Lower leg skin (tissue), 4 donors: Measurements from ENCODE around the gene ESRRB. TPM values are rescaled to one million over a fixed set of nuclear protein-coding genes. Genes with fewer than 3 reads are reported as not detected.

Experiments
- DNase-seq, 2 donors: peaks; one replicate each; pipeline ENCODE4 v3.0.0-alpha.2; 2019; ENCODE audit warnings: low spot score in 2 of 2
- H3K4me3 ChIP-seq: fragments of 200-600 bp; sonication (generic); 2 replicates; pipeline ENCODE4 v1.5.1; 2017; ENCODE audit warnings: mild to moderate bottlenecking, low read depth; ENCODE audit not compliant: poor library complexity, severe bottlenecking
- POLR2A ChIP-seq, 2 donors: fragments of 450-650 bp; IDR thresholded peaks; one replicate each; pipeline ENCODE4 v1.6.1; 2016 to 2017; ENCODE audit warnings: antibody characterized with exemption in 2 of 2, mild to moderate bottlenecking in 1 of 2, moderate library complexity in 1 of 2
- WGBS, 2 donors: methylation state at CpG; one replicate each; pipeline ENCODE4 v1.1.5; 2018; 5-methylcytosine and 5-hydroxymethylcytosine counted together
- intact Hi-C: fragments of 100-400 bp; cut with DNase I; formaldehyde crosslinking; loops from one replicate; pipeline ENCODE4 v1.15.0; 2023; ENCODE audit warnings: low total_unique reads
- total RNA-seq, 4 donors: library from RNA; depleted of rRNA; stranded (reverse); fragments of >200 nt; gene quantifications; one replicate each; pipeline ENCODE4 v1.1.0, GENCODE V29; 2016
- TF ChIP-seq, protein P1 (sequence below), 3 donors: fragments of 450-650 bp; IDR thresholded peaks; one replicate each; pipeline ENCODE4 v1.5.1; 2016; ENCODE audit warnings: antibody characterized with exemption in 3 of 3, mild to moderate bottlenecking in 3 of 3, moderate library complexity in 2 of 3

Gene ESRRB
- 1 to 10 TPM in 1 of 4 donors, under 1 TPM in 2, not detected in 1; 0.08 to 1.1 (median 0.19) TPM for total RNA-seq

DNA sequence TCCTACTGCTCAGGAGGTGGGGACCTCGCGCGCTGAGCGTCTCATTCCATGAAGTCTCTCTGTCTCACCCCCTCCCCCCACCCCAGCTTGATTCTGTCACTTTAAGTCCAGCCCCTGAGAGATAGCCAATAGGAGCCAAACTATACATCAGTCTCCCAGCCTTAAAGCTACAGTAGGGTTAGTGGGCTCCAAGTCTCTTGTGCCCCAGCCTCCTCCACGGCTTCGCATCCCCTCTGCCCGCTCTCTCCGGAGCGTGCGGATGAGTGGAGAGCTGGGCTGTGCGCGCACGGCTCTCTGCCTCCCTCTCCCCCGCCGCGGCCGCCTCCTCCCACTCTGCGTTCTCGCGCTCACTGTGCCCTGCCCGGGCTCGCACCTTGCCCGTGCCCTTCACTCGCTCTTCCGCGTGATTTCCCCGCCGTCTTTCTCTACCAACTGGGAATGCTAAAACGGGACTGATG lies at the start of gene ESRRB:
Gene ESRRB, plus strand, starts transcription at position 191 of the 458 bp plus-strand sequence. Its CDS starts 265 bp downstream, at position 456.
- no peak for DNase-seq
- no peak within 1 kb of the TSS for H3K4me3 ChIP-seq
- 1% methylated on average over 29 of the region's 29 CpGs for WGBS, 2 donors
- intact Hi-C loops, result no loop called here
- TF ChIP-seq POLR2A (IDR thresholded peaks at IDR 0.05), result no peak
- TF ChIP-seq, protein P1, sequence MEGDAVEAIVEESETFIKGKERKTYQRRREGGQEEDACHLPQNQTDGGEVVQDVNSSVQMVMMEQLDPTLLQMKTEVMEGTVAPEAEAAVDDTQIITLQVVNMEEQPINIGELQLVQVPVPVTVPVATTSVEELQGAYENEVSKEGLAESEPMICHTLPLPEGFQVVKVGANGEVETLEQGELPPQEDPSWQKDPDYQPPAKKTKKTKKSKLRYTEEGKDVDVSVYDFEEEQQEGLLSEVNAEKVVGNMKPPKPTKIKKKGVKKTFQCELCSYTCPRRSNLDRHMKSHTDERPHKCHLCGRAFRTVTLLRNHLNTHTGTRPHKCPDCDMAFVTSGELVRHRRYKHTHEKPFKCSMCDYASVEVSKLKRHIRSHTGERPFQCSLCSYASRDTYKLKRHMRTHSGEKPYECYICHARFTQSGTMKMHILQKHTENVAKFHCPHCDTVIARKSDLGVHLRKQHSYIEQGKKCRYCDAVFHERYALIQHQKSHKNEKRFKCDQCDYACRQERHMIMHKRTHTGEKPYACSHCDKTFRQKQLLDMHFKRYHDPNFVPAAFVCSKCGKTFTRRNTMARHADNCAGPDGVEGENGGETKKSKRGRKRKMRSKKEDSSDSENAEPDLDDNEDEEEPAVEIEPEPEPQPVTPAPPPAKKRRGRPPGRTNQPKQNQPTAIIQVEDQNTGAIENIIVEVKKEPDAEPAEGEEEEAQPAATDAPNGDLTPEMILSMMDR (IDR thresholded peaks at IDR 0.05), result no peak

DNA sequence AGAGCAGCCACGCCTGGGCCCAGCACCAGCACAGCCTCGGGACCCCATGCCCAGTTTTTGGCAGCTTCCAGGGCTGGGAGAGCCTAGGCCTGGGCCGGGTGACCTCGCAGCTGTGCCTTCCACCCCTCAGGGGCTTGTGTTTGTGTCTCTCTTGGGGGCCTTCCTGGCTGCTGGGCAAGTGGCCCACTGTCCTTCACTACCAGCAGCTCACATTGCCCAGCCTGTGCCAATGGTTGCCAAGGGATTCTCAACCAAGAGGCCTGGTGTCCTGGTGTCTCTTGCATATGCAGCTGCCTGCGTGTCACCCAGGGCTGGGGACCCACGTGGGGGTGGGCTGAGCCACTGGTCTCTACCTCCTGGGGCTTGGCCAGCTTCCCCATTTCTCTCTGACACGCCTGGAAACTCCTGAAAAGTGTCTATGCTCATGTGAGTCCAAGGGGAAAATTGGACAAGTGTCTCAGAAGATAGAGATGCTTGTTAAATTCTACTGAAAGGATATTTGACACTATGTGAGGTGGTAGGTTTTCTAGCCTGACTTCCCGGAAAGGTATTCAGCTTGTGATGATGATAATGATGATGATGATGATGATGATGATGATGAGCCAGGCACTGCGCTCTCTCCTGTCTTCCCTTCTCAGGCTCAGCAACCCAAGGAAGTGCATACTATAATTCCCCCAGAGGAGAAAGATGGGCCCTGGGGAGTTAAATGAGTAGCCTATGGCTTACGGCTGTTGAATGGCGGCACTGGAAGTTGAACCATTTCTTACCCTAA lies 48.8 kb upstream of the ESRRB start:
- no peak for DNase-seq
- 76 to 81% methylated on average over 9 to 11 of the region's 11 CpGs for WGBS, 2 donors
- TF ChIP-seq, protein P1 (IDR thresholded peaks at IDR 0.05), result no peak
- no peak for TF ChIP-seq POLR2A (IDR thresholded peaks at IDR 0.05)
- intact Hi-C loops, result no loop called here
- H3K4me3 ChIP-seq, result no peak overlapping the region

DNA sequence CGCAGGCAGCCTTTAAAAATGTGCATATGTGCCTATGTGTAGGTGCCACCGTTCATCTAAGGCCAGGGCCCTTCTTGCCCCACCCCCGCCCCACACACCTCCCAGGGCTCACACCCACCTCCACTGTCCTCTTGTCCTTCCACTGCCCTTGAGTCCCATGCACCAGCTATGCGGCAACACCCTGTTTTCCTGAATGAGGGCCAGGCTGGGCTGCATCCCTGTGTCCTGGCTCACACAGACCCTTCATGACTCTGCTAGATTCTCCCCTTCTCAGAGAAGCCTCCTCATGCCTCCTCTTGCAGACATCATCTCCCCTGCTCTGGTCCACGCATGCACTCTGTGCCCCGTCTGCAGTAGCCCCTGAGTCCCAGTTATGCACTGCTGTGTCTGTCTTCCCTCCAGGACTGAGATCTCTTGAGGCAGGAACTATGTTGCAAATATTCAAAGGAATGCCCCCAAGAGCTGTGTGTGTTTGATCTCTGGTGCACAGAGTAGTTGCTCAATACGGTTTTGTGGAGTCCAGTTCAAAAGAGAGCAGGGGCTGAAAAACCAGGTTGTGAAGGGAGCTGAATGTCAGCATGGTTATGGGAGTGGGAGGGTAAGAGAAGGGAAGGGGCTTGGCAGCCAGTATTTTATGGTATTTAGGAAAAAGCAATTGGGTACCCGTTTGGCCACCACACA lies 47.3 kb upstream of the ESRRB start:
- TF ChIP-seq, protein P1 (IDR thresholded peaks at IDR 0.05), result no peak
- no peak for TF ChIP-seq POLR2A (IDR thresholded peaks at IDR 0.05)
- DNase-seq, result no peak
- 56 to 70% methylated on average over 8 of the region's 8 CpGs for whole genome bisulfite sequencing, 2 donors
- H3K4me3 ChIP-seq, result no peak overlapping the region
- intact Hi-C loops, result no loop called here

DNA sequence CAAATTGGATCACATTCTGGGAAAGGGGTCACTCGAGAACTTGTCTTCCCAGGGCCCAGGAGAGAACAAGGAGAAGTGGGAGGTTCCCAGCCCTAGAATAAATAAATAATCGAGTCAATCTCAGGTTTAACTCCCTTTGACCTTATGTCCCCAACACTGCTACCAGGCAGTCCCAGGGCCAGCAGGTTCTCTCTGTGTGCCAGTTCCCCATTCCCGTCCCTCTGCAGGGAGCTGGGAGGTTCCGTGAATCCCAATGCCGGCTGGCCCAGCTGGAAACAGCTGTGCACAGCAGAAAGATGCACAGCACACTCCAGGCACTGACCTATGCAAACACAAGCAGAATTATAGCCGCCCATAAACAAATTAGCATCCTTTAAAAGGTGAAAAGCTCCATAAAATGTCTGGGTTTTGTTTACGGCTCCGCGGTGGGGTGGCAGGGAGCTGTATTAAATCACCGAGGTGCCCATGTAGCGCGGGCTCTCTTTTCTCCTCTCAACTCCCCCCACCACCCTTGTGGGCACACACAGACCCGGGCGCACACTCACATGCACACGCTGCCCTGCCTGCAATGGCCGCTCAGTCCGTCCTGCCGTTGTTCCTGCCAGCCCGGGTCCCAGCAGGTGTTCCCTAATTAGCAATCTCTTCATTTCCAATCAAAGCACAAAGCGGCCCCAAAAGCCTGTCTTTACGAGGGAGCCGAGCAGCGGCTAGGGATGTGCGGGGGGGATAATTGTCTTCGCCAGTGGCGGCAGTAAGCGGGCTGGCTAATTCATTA lies 46.6 kb upstream of the ESRRB start:
- no peak for DNase-seq
- WGBS, 2 donors, result 8 to 9% methylated on average over 25 to 27 of the region's 27 CpGs
- TF ChIP-seq, protein P1 (IDR thresholded peaks at IDR 0.05), result no peak
- TF ChIP-seq POLR2A (IDR thresholded peaks at IDR 0.05), result no peak
- intact Hi-C loops, result no loop called here
- no peak overlapping the region for H3K4me3 ChIP-seq

DNA sequence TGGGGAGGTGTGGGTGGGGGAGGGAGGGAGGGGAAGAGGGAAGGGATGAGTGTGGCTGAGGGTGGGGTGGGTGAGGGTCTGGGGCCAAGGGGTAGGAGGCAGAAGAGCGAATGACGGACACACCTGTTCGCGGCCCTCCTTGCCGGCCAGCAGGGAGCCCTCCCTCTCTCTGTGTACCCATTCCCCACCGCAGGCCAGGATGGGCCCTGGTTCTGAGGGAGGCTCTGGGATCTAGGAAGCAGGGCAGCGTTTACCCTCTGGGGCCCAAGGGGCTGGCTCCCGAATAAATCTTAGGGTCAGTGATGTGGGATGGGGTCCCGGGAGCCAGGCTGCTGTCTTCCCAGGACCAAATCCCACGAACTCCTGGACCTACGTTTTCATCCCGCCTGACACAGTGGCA lies 46.0 kb upstream of the ESRRB start:
- no peak overlapping the region for H3K4me3 ChIP-seq
- TF ChIP-seq, protein P1 (IDR thresholded peaks at IDR 0.05), result no peak
- TF ChIP-seq POLR2A (IDR thresholded peaks at IDR 0.05), result no peak
- intact Hi-C loops, result no loop called here
- no peak for DNase-seq
- WGBS, 2 donors, result 9 to 21% methylated on average over 6 to 12 of the region's 12 CpGs
